ENCODE measurements around the gene DSCAML1.

GRCh38 chr11:117663821-117664220, 133.2 kb downstream of the DSCAML1 start:
- TF ChIP-seq, protein P1, sequence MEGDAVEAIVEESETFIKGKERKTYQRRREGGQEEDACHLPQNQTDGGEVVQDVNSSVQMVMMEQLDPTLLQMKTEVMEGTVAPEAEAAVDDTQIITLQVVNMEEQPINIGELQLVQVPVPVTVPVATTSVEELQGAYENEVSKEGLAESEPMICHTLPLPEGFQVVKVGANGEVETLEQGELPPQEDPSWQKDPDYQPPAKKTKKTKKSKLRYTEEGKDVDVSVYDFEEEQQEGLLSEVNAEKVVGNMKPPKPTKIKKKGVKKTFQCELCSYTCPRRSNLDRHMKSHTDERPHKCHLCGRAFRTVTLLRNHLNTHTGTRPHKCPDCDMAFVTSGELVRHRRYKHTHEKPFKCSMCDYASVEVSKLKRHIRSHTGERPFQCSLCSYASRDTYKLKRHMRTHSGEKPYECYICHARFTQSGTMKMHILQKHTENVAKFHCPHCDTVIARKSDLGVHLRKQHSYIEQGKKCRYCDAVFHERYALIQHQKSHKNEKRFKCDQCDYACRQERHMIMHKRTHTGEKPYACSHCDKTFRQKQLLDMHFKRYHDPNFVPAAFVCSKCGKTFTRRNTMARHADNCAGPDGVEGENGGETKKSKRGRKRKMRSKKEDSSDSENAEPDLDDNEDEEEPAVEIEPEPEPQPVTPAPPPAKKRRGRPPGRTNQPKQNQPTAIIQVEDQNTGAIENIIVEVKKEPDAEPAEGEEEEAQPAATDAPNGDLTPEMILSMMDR (IDR thresholded peaks at IDR 0.05): no peak
- no peak for TF ChIP-seq POLR2A (IDR thresholded peaks at IDR 0.05)

Measured in testis (tissue), 2 donors.